PC-3 (cell line): ENCODE results near the gene PCARE.

Experiments
- CTCF ChIP-seq: fragments of 300-600 bp; sonication (generic); conservative IDR thresholded peaks from 2 replicates; pipeline ENCODE4 v1.5.1; 2017; ENCODE audit warnings: antibody characterized with exemption, low read depth, mild to moderate bottlenecking, low read length
- EZH2 ChIP-seq: fragments of 300-600 bp; sonication (generic); IDR thresholded peaks from one replicate; pipeline ENCODE4 v1.6.1; 2017; ENCODE audit warnings: antibody characterized with exemption, mild to moderate bottlenecking, low read length; ENCODE audit not compliant: unreplicated experiment

GRCh38 chr2:29014331-29014730 is 60.0 kb downstream of the PCARE start:
- TF ChIP-seq EZH2 (no peak), CTCF (no peak)
